ENCODE results near the gene TOPAZ1.

Gene TOPAZ1

DNA sequence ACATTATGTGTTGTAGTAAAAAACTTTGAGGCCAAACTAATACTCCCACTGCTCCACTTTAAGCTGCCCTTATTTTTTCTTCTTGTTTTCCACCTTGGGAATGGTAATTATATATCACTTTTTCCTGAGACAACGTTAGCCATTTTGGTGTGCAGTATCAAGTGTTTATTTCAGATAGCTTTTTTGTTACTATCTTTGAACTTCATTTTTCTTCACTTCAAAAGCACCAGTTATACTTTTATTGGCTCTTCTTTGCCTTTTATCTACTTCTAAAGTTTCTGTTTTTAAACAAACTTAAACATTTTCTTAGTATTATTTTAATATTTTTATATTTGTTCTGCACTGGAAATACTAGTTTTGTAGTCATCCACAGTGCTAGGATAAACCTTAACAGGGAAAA is 6.5 kb downstream of the TOPAZ1 start:
- DNase-seq, result no peak

- DNase-seq, result no peak
Observed at GRCh38 chr3:44252332-44252959, 10.8 kb downstream of the TOPAZ1 start.

GRCh38 chr3:44259404-44259803 is 17.7 kb downstream of the TOPAZ1 start:
- no peak for DNase-seq

- DNase-seq, result no peak
Observed at GRCh38 chr3:44264146-44264545, 22.5 kb downstream of the TOPAZ1 start.

DNA sequence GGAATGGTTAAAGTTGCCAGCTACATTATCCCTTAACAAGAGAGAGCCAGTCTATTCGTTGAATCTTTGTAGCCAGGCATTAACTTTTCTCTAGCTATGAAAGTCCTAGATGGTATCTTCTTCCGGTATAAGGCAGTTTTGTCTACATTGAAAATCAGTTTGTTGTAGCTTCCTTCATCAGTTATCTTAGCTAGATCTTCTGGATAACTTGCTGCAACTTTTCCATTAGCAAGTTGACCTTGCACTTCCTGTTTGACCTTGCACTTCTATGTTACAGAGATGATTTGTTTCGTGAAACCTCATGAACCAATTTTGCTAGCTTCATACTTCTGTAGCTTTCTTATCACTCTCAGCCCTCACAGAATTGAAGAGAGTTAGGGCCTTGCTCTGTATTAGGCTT is 24.1 kb downstream of the TOPAZ1 start:
- DNase-seq, result no peak

DNA sequence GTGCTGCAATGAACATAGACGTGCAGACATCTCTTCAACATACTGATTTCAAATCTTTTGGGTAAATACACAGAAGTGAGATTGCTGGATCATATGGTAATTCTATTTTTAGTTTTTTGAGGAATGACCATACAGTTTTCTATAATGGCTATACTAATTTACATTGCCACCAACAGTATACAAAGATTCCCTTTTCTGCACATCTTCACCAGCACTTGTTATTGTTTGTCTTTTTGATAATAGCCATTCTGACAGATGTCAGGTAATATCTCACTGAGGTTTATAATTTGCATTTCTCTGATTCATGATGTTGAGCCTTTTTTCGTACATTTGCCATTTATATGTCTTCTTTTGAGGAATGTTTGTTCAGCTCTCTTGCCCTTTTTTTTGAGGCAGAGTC is 30.5 kb downstream of the TOPAZ1 start:
- no peak for DNase-seq

- DNase-seq, result no peak
Observed at GRCh38 chr3:44277925-44278324, 36.2 kb downstream of the TOPAZ1 start.

- DNase-seq, result no peak
Observed at GRCh38 chr3:44280077-44280476, 38.4 kb downstream of the TOPAZ1 start.

DNA sequence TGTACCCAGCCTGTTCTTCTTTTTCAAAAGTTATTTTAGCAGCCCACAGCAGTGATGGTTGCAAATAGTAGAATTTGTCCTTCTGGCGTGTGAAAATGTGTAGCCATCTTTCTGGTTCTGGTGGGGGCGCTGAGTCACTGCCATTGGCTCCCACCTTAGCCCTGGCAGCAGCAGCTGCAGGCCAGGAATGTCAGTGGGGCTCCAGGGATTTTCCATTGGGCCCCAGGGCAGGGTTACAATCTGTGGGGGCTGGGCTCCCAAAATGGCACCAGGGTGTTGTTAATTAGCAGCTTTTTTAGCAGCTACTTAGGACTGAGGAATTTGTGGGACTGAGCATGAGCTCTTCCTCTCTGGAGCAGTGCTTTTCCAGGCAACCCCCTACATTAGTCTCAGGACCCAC is 38.9 kb downstream of the TOPAZ1 start:
- DNase-seq, result no peak

DNA sequence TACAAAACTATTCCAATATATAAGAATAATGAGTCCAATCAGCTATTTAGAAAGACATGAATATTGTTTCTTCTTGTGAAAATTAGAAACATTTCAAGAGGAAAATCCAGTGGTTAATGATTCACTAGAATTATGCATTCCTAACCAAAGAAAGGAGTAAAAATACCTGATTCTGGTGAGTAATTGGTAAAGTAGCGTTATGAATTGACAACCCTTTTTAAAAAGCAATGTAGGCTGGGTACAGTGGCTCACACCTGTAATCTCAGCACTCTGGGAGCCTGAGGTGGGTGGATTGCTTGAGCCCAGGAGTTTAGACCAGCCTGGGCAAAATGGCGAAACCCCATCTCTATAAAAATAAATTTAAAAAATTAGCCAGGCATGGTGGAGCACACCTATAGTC is 43.3 kb downstream of the TOPAZ1 start:
- no peak for DNase-seq

DNA sequence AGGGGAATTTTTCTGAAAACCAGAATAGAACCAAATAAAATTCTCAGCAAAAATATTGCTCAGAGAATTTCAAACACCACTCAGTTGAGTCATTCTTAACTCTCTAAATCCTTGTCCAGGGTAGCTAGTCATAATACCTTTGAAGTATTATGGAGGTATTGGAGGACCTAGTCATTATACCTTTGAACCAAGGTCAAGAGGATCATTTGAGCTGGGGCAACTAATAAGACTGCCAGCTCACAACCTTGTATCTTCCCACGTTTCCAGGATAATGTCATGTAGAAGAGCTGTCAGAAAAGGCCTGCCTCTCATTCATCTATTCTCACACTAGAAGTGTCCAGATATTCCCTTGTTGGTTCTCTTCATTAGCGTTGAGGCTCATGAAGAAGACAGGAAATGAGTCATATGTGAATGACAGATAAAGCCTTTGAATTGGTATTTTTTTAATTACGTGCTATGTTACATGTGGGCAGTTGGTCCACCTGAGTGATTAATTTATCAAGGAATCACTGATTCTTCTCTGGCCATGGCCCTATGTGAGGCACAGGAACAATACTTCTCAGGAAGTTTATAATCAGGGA is 48.3 kb downstream of the TOPAZ1 start:
- DNase-seq, result no peak

DNA sequence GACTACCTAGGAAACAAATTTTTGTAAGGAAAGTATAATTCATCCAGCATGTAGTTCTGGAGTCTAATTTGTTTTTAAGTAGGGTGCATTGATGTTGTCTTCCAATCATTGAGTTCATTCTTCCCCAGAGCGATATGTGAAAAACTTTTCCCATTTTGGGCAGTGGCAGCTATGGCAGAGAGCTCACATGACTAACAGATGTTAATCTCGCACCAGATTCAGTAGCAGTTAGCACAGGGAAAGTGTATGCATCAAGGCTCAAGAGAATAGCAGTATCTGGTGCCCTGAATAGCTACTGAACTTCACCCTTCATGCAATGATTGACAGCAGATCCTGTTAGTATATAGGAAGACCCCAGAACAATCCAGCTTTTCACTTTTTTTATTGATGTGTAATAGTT is 50.6 kb downstream of the TOPAZ1 start:
- no peak for DNase-seq

GRCh38 chr3:44292947-44293346 is 51.3 kb downstream of the TOPAZ1 start:
- DNase-seq, result no peak

DNA sequence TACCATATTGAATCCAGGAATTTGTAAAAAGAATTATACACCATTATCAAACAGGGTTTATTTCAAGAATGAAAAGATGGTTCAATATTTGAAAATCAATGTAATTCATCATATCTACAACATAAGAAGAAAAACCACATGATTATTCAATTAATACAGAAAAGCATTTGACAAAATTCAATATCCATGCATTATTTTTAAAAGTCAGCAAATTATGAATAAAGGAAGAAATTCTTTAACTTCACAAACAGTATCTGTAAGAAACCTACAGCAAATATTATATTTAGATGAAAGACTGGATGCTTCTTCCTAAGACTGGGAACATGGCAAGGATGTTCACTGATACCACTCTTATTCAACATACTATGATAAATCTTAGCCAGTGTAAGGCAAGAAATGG is 55.6 kb downstream of the TOPAZ1 start:
- no peak for DNase-seq

- DNase-seq, result no peak
Observed at GRCh38 chr3:44301746-44302145, 60.1 kb downstream of the TOPAZ1 start.

DNA sequence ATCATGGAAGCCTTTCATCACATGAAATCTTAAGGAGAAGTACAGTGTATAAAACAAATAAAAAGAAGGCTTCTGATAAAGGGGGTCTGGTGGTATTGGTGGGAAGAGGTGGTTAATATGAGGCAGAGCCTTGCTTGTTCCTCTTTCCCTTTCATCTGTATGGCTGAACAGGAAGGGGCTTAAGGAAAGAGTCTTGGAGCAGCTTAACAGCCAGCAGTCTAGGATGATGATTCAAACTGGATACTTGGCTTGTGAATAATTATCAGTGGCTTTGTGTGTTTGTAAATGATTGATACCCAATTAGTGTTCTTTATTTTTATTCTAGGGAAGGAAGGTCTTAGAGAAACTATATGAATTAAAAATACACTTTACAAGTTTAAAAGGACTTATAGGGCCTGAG is 67.8 kb downstream of the TOPAZ1 start:
- no peak for DNase-seq

- DNase-seq, result no peak
Observed at GRCh38 chr3:44318891-44319311, 77.2 kb downstream of the TOPAZ1 start.

GRCh38 chr3:44321335-44321734 is 79.6 kb downstream of the TOPAZ1 start:
- no peak for DNase-seq

DNA sequence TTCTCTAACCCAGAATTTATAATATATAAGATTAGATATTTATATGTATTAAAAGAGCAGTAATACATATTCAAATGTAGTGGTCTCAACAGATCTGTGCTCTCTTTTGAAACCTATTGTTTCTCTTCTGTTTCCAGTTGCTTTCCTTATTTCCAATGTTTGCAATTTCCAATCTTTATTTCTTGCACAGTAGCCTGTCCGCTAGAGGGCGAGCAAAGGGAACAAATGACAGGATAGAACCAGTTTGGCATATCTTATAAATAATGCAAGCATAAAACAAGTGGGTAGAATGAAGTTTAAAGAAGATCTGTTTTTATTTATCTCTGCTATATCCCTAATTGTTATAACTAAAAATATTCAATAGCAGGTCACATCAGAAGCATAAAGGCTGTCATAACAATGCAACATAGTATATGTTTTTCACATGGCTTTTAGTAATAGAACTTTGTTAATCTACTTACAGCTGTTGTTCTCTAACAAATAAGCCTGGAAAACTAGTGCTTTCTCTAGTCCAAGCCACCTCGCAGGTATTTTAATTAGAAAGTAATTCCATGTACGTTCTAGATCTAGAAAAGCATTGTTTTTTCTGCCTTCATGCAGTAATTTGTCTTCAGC is 81.8 kb downstream of the TOPAZ1 start:
- peak; percentile 59 for DNase-seq

- DNase-seq, result no peak
Observed at GRCh38 chr3:44324584-44324983, 82.9 kb downstream of the TOPAZ1 start.

DNA sequence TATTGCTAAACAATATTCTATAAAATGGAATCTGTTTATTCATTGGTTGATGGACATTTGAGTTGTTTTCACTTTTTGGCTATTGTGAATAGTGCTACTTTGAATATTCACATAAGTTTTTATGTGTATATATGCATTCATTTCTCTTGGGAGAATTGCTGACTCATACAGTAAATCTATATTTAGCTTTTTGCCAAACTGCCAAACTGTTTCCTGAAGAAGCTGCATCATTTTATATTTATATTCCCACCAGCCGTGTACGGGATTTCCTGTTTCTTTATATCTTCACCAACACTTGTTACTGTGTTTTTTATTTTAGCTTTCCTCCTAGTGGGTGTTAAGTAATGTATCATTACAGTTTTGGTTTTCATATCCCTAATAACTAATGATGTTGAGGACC is 84.3 kb downstream of the TOPAZ1 start:
- no peak for DNase-seq

DNA sequence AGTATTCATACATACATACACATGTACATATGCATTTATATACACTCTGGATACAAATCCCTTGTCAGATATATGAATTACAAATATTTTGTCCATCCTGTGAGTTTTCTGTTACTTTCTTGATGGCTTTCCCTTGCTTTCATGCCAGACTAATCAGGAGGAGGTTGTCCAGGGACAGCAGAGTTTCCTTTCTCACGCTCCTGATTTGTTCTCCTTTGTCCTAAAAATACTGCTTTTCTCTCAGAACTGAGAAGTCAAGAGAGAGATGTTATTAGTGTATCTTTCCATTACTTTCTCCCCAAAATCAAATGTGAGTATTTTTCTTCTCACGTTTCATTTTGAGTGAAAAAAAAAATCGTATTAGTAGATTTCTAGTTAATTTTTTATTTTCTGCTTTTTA is 84.8 kb downstream of the TOPAZ1 start:
- no peak for DNase-seq

- DNase-seq, result no peak
Observed at GRCh38 chr3:44329946-44330345, 88.3 kb downstream of the TOPAZ1 start.

- DNase-seq, result no peak
Observed at GRCh38 chr3:44330444-44330843, 88.8 kb downstream of the TOPAZ1 start.

DNA sequence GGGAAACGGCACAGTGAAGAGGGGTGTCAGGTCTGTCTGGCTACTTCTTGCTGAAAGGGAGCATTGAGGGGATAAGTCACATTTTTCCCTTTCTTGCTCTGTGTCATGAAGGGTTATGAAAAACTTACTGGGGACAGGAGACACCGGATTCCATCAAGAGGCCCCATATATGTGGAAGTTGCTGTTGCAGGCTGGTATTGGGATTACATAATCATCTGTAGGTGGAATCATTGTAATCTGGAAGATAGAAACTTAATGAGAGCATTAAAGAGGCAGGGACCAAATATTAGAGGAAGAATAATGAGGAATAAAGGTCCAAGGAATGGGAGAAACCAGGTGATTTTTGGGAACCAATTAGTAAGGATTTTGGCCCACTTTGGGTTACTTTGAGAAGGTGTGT is 92.6 kb downstream of the TOPAZ1 start:
- no peak for DNase-seq

Measured in amniotic stem cell (primary cell).